Measurements from ENCODE around the gene PIK3CD. TPM values are rescaled to one million over a fixed set of nuclear protein-coding genes. Genes with fewer than 3 reads are reported as not detected.
A peak's percentile ranks its signal among the peaks of the same experiment; 100 is the strongest.

Gene PIK3CD
- total RNA-seq (2022) (0.46 and 0.77 TPM in 2 replicates), Bru-seq, nascent RNA (percentile 13 among the genes with signal in this experiment), BruChase-seq, experiment 1, labeled RNA remaining after a 2-hour chase (percentile 14 among the genes with signal in this experiment), BruChase-seq, experiment 2, labeled RNA remaining after a 6-hour chase (percentile 16 among the genes with signal in this experiment)
- long read RNA-seq, partial matches to known transcripts, result 1 of 2 reads
- long read RNA-seq, other reads (novel, unspliced or antisense), result 1 of 2 reads

GRCh38 chr1:9651565-9652378, at the start of gene PIK3CD:
Gene PIK3CD, plus strand, starts transcription at chr1:9651731. Its CDS starts 58,725 bp downstream, at chr1:9710456.
- ChIA-PET CTCF (interaction anchor here (0.7 kb wide), 1 partner anchor 843 kb away, joined by 3 read pairs; no protein-coding TSS in a partner anchor), POLR2A (no interaction called here)
- 0 out of 2 replicates have a peak, but pooled peaks cover 7% of the 10 kb centered on the region for H3K4me1 ChIP-seq
- H3K36me3 Mint-ChIP-seq (ENCODE audit: insufficient read depth, unreplicated experiment), result no peaks in the 10 kb centered on the region
- no peak within 1 kb of the TSS for H3K27ac Mint-ChIP-seq (ENCODE audit: unreplicated experiment)
- H3K9me3 ChIP-seq, result no peaks in the 10 kb centered on the region
- peaks cover 12% of the 10 kb centered on the region for H3K27me3 Mint-ChIP-seq (ENCODE audit: insufficient read depth, unreplicated experiment)
- peak within 1 kb of the TSS; percentile 18 for H3K4me3 ChIP-seq (ENCODE audit: low read depth, low read length)
- H3K36me3 ChIP-seq (ENCODE audit: control insufficient read depth, insufficient read depth, low read length), result no peaks in the 10 kb centered on the region
- H3K4me3 Mint-ChIP-seq (ENCODE audit: unreplicated experiment), result peak within 1 kb of the TSS; percentile 65
- no peaks in the 10 kb centered on the region for H3K9me3 Mint-ChIP-seq (ENCODE audit: unreplicated experiment)
- DNase-seq, result peak in 1 of 2 experiments; percentile 23
- intact Hi-C loops (cut with micrococcal nuclease; ENCODE audit: unreplicated experiment), result no loop called here
- no TSS peak for BruUV-seq (replicated peaks)
- TF ChIP-seq CTCF (IDR thresholded peaks at IDR 0.05; ENCODE audit: insufficient read depth in 1 of 2, low read depth in 1 of 2, low read length in 1 of 2, severe bottlenecking in 1 of 2, unreplicated experiment in 1 of 2), result no peak
- 0 out of 2 replicates have a peak, but pooled peaks cover 2% of the 10 kb centered on the region for H3K27me3 ChIP-seq (replicated peaks; ENCODE audit: control insufficient read depth, insufficient read depth, low read length)
- H3K4me1 Mint-ChIP-seq (ENCODE audit: low read depth, unreplicated experiment), result no peaks in the 10 kb centered on the region

GRCh38 chr1:9601942-9602793, 49.4 kb upstream of the PIK3CD start:
- Mint-ChIP-seq H3K4me1 (ENCODE audit: low read depth, unreplicated experiment) (no peaks in the 10 kb centered on the region), H3K9me3 (ENCODE audit: unreplicated experiment) (no peaks in the 10 kb centered on the region), H3K36me3 (ENCODE audit: insufficient read depth, unreplicated experiment) (peaks cover 13% of the 10 kb centered on the region), H3K4me3 (ENCODE audit: unreplicated experiment) (no peak overlapping the region), H3K27me3 (ENCODE audit: insufficient read depth, unreplicated experiment) (no peaks in the 10 kb centered on the region), H3K27ac (ENCODE audit: unreplicated experiment) (no peak overlapping the region)
- H3K27me3 ChIP-seq (replicated peaks; ENCODE audit: control insufficient read depth, insufficient read depth, low read length), result no peaks in the 10 kb centered on the region
- ChIA-PET POLR2A (no interaction called here), CTCF (no interaction called here)
- no TSS peak for BruUV-seq (replicated peaks)
- no peak for TF ChIP-seq CTCF (IDR thresholded peaks at IDR 0.05; ENCODE audit: insufficient read depth in 1 of 2, low read depth in 1 of 2, low read length in 1 of 2, severe bottlenecking in 1 of 2, unreplicated experiment in 1 of 2)
- H3K4me3 ChIP-seq (ENCODE audit: low read depth, low read length), result no peak overlapping the region
- no peaks in the 10 kb centered on the region for H3K4me1 ChIP-seq
- intact Hi-C loops (cut with micrococcal nuclease; ENCODE audit: unreplicated experiment), result no loop called here
- no peaks in the 10 kb centered on the region for H3K9me3 ChIP-seq
- DNase-seq, result no peak
- no peaks in the 10 kb centered on the region for H3K36me3 ChIP-seq (ENCODE audit: control insufficient read depth, insufficient read depth, low read length)

GRCh38 chr1:9602794-9603167, 48.8 kb upstream of the PIK3CD start:
- intact Hi-C loops (cut with micrococcal nuclease; ENCODE audit: unreplicated experiment), result no loop called here
- Mint-ChIP-seq H3K9me3 (ENCODE audit: unreplicated experiment) (no peaks in the 10 kb centered on the region), H3K27ac (ENCODE audit: unreplicated experiment) (no peak overlapping the region), H3K36me3 (ENCODE audit: insufficient read depth, unreplicated experiment) (peaks cover 13% of the 10 kb centered on the region), H3K4me3 (ENCODE audit: unreplicated experiment) (no peak overlapping the region), H3K27me3 (ENCODE audit: insufficient read depth, unreplicated experiment) (no peaks in the 10 kb centered on the region), H3K4me1 (ENCODE audit: low read depth, unreplicated experiment) (no peaks in the 10 kb centered on the region)
- Histone ChIP-seq H3K9me3 (no peaks in the 10 kb centered on the region), H3K4me1 (no peaks in the 10 kb centered on the region), H3K36me3 (ENCODE audit: control insufficient read depth, insufficient read depth, low read length) (no peaks in the 10 kb centered on the region), H3K4me3 (ENCODE audit: low read depth, low read length) (no peak overlapping the region), H3K27me3 (replicated peaks; ENCODE audit: control insufficient read depth, insufficient read depth, low read length) (no peaks in the 10 kb centered on the region)
- POLR2A ChIA-PET, result no interaction called here
- no peak for DNase-seq
- BruUV-seq (replicated peaks), result no TSS peak
- TF ChIP-seq CTCF (IDR thresholded peaks at IDR 0.05; ENCODE audit: insufficient read depth in 1 of 2, low read depth in 1 of 2, low read length in 1 of 2, severe bottlenecking in 1 of 2, unreplicated experiment in 1 of 2), result no peak
- CTCF ChIA-PET, result no interaction called here
